Choroid plexus epithelial cell (primary cell): ENCODE measurements around the gene TBC1D24.

Experiments
- DNase-seq: peaks from one replicate; pipeline ENCODE4 v3.0.0-alpha.2; 2010; ENCODE audit warnings: low read depth
- H3K4me3 ChIP-seq: 2 replicates; pipeline ENCODE4 v1.5.1; 2011; ENCODE audit warnings: low read depth, mild to moderate bottlenecking, control low read depth, low read length, moderate library complexity
- TF ChIP-seq, protein P1 (sequence below): conservative IDR thresholded peaks from 2 replicates; pipeline ENCODE4 v1.5.1; 2011; ENCODE audit warnings: low read depth, mild to moderate bottlenecking, control low read depth, inconsistent platforms, low read length, moderate library complexity

TBC1D24 gene

DNA sequence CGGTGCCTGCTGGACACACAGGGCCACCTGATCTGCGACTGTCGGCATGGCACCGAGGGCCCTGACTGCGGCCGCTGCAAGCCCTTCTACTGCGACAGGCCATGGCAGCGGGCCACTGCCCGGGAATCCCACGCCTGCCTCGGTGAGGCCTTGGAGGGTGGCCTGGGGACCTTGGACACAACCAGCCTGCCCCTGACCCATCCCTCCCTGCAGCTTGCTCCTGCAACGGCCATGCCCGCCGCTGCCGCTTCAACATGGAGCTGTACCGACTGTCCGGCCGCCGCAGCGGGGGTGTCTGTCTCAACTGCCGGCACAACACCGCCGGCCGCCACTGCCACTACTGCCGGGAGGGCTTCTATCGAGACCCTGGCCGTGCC lies 2.5 kb upstream of the TBC1D24 start:
- TF ChIP-seq, protein P1, sequence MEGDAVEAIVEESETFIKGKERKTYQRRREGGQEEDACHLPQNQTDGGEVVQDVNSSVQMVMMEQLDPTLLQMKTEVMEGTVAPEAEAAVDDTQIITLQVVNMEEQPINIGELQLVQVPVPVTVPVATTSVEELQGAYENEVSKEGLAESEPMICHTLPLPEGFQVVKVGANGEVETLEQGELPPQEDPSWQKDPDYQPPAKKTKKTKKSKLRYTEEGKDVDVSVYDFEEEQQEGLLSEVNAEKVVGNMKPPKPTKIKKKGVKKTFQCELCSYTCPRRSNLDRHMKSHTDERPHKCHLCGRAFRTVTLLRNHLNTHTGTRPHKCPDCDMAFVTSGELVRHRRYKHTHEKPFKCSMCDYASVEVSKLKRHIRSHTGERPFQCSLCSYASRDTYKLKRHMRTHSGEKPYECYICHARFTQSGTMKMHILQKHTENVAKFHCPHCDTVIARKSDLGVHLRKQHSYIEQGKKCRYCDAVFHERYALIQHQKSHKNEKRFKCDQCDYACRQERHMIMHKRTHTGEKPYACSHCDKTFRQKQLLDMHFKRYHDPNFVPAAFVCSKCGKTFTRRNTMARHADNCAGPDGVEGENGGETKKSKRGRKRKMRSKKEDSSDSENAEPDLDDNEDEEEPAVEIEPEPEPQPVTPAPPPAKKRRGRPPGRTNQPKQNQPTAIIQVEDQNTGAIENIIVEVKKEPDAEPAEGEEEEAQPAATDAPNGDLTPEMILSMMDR = no peak
- no peak for DNase-seq
- no peak overlapping the region for H3K4me3 ChIP-seq

DNA sequence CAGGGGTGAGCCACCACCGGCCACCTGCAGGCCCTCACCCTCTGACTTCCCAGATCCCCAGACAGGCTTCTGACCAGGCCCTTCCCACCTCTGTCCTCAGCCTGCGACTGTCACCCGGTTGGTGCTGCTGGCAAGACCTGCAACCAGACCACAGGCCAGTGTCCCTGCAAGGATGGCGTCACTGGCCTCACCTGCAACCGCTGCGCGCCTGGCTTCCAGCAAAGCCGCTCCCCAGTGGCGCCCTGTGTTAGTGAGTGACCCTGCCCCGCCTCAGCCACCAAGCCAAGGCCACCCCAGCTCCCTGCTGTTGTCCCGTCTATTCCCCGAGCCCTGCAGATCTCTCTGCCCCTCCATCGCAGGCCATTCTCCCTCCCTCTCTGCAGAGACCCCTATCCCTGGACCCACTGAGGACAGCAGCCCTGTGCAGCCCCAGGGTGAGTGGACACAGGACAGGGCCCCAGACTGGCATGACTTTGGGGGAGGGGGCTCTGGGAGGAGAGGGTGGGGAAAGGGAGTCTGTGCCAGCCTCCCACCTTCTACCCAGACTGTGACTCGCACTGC lies 2.0 kb upstream of the TBC1D24 start:
- H3K4me3 ChIP-seq = no peak overlapping the region
- TF ChIP-seq, protein P1 = no peak
- DNase-seq = no peak

DNA sequence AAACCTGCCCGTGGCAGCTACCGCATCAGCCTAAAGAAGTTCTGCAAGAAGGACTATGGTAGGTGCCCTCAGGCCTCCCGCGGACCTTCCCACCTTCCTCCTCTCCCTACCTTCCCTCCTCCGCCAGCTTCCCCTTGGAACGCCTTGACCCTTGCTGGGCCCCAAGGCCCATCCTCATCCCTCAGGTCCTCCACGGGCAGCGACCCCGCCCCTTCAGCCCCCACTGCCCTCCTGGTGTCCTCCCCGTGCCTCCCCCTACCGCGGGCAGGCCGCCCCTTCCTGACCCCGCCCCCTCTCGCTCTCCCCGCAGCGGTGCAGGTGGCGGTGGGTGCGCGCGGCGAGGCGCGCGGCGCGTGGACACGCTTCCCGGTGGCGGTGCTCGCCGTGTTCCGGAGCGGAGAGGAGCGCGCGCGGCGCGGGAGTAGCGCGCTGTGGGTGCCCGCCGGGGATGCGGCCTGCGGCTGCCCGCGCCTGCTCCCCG lies 1.4 kb upstream of the TBC1D24 start:
- H3K4me3 ChIP-seq = peak overlapping the region; percentile 24
- TF ChIP-seq, protein P1 = no peak
- no peak for DNase-seq

DNA sequence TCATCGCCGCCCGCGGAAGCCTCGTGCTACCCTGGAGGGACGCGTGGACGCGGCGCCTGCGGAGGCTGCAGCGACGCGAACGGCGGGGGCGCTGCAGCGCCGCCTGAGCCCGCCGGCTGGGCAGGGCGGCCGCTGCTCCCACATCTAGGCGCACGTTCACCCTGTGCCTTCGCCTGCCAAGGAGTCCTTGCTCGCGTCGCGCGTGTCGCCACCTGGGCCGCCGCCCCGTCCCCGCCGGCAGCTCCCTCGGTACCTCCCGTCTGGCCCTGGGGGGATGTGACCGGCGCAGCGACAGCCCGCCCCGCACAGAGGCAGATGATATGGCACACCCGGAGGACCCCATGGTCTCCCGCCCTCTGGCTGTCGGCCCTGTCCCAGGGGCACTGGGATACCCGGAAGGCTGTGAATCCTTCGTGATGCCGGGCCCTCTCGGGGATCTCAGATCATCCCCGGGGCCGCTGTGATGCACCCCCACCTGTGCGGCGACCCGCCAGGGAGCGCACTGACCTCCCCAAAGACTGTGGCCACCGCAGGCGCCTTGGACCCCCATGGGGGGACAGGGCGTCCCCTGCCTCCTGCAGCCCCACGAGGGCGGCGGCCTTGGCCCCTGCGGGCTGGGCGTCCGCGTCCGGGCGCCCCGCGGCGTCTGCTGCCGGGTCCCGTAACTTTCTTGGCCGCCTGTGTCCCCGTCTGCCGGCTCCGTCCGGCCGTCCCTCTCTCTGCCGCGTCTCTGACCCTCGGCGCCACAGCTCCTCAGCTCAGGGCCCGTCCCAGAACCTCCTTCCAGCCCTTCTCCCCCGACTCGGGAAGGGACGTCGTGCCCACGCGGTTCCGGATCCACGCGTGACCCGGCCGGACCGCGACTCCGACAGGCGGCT lies 689 bp upstream of the TBC1D24 start:
- DNase-seq = peak; percentile 38
- TF ChIP-seq, protein P1 = peak; percentile 9
- peak overlapping the region; percentile 75 for H3K4me3 ChIP-seq

DNA sequence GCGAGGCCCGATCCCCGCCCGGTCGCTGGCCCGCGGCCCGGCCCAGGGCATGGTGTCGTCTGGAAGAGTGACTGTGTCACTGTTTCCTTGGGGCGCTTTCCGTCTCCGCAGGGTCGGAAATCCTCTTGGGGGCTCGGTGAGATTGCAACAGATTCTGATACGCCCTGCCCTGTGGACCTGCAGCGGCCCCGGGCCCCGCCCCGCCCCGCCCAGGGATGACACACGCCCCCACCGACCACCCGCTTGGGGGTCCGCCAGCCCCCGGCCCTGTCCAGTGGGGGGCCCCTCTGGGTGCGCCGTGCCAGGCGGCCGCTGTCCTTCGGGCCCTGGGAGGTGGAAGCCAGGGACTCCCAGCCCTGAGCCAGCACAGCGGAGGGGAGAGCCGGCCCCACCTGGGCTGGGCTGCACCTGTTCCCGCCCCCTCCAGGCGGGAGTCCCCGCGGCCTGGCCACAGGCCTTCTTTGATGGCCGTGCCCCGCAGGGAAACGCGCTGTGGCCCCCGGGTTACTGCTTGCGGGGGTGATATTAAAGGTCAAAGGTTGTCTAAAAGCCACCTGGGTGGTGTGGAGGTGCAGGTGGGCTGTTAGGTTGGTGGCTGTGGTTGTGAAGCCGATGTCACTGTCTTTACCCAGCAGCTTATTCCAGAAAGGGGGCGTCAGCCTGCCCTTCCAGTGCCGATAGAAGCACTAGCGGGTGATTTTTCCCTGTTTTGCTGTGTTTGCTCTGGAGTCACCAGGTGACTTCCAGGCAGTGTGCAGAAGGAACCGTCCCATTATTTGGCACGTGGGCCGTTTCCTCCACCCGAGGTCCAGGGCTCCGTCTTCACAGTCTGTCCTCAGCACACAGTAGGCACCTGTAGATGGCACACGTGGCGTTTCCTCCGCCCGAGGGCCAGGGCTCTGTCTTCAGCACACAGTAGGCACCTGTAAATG lies 752 bp downstream of the TBC1D24 start:
- TF ChIP-seq, protein P1 = no peak
- peak overlapping the region; percentile 75 for H3K4me3 ChIP-seq
- DNase-seq = no peak

DNA sequence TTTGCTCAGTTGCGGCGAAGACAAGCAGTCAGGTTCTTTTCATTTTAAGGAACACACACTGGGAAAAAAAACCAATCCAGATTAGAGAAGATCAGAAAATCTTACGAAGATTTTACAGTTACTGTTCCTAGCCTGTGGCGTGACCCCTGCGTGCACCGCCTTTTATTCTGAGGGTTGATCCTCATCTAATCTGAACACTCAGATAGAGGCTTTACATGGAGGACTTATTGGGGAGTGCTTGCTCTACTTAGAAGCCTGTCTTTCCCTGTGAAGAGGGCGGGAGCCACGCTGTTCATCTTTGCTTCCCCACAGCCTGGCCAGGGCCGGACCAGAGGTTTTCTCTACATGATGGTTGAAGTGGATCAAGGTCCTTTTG lies 1.4 kb downstream of the TBC1D24 start:
- TF ChIP-seq, protein P1 = no peak
- no peak overlapping the region for H3K4me3 ChIP-seq
- DNase-seq = no peak
